Islet precursor cell (in vitro differentiated cells): ENCODE measurements around the gene ADCY7.
"Not testable (repeated sequence)": the region's sequence is repeated elsewhere in the genome, so short reads cannot be mapped to it uniquely, and the experiment has no call there.

Experiments
- DNase-seq: peaks from one replicate; pipeline ENCODE4 v3.0.0-alpha.2; 2018

The ADCY7 gene

GRCh38 chr16:50343566-50343965 is 77.2 kb downstream of the ADCY7 start:
- DNase-seq, result not testable (repeated sequence)

DNA sequence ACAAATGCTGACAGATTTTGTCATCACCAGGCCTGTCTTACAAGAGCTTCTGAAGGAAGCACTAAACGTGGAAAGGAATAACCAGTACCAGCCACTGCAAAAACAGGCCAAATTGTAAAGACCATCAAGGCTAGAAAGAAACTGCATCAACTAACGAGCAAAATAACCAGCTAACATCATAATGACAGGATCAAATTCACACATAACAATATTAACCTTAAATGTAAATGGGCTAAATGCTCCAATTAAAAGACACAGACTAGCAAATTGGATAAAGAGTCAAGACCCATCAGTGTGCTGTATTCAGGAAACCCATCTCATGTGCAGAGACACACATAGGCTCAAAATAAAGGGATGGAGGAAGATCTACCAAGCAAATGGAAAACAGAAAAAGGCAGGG is 78.9 kb downstream of the ADCY7 start:
- not testable (repeated sequence) for DNase-seq

DNA sequence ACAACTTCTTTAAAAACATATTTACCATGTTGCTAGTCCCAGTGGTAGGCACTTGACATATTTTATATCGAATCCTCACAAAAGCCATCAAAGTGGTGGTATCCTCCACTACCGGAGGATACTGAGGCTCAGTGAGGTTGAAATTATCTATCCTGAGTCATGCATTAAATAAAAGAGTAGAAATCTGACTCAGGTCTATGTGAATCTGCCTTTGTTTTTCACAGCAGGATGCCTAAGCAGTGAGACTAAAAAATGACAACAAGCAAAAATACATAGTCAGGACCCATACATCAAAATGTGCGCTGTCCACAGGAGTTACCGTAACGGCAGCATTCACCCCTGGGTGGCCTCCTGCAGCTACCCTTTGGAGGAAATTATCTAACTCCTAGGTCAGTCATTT is 84.8 kb downstream of the ADCY7 start:
- no peak for DNase-seq

DNA sequence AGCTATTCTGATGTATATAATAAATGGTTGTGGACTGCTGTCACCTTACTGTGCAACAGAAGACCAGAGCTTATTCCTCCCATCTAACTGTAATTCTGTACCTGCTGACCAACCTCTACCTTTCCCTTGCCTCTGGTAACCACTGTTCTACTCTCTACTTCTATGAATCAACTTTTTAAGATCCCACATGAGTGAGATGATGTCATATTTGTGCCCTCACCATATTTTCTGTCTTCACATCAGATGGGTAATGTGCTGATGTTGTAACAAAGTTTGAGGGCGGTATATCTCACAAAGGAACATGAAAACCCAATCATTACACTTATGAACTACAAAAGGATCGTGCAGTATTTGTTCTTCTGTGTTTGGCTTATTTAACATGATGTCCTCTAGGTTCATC is 85.6 kb downstream of the ADCY7 start:
- DNase-seq, result no peak

GRCh38 chr16:50354082-50354481 is 87.7 kb downstream of the ADCY7 start:
- no peak for DNase-seq

DNA sequence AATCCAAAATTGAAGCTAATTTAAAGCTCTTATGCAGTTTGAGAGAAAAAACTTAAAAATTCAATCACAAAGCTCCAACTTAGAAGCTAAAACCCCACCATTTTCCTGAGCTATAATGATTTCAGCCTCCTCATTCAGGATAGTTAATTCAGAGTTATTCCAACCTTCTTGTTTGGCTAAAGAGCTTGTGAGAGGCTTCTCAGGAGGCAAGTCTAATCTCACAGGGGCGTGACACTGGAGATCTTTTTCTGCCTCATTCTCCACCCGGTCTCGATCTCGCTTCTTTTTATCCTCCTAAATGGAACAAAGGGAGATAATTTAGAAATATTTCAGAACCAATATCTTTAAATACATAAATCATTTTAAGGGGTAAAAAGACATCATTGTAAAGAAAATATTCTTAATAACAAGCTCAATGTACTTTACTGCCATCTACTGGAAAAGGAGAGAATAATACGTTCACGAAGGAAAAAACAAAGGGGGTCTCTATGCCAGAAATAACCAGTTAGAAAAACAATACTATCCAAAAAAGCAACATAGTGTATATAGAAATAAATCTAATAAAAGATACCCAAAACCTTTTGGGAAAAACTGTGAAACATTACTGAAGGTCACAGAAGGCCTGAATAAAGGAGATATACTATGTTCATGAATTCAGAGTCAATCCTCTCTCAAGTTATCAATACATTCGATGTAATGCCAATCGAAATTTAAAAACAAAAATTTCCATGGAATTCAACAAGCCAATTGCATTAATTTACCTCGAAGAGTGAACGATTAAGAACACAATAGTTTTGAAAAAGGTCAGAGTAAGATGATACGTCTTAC is 88.5 kb downstream of the ADCY7 start:
- DNase-seq, result no peak

DNA sequence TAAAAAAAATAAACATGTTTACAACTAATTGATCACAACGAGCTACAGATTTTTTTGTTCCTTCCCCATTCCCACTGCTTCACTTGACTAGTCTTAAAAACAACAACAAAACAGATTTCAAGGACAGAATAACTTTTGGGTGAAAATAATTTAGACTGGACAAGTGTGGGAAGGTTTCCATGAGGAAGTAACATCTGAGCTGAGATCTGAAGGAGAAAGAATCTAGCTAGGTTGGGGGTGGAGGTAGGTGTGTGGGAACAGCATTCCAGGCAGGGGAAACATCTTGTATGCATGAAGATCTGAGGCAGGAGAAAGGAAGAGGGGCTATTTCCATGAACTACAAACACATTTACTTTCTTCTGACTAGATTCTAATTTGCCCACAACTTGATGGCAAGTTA is 93.3 kb downstream of the ADCY7 start:
- no peak for DNase-seq

DNA sequence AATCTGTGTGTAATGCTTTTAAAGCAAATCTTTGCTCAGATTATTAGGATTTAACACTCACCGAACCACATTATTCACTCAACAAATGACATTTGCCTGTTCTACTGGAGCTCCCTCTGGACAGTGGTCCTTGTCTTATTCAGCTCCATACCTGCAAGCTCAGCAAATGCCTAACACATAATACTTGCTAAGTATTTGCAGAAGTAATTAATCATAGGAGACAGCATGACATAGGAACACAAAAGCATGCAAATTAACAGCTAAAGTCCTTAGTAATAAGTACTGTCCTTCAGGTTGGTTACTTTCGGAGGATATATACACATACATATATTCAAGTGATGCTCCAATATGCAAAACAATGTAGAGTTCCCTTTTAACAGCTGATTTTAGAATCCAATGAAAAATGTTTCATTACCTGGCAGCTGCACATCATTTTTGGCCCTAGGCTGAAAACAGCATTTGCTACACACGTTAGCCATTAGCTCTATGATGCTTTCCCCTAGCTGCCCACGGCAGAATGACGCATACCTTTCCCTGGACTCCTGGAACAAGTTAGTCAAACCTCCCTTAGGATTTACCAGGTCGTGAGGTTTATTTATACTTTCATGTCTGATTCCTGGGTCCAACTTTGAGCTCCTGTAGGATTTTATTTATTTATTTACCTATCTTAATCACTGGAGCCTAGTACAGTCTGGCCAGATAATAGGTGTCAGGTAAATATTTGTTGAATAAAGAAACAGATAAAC is 93.9 kb downstream of the ADCY7 start:
- DNase-seq, result peak; percentile 57

DNA sequence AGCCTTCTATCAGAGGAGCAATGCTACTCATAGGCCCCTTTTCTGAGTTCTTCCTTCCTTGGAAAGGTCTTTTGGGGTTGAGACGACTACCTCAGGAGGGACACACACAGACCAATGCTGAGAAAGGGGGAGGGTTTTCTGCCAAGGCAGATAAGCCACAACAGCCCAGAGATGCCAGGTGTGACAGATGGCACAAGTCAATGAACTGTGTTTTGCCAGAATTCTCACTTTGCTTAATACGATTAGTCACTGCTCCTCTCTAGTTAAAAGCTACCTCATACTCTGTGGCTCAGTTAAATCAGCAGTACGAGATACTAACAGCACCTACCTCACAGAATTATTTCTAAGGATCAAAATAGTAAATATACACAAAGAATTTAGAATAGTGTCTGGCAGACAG is 94.4 kb downstream of the ADCY7 start:
- no peak for DNase-seq

DNA sequence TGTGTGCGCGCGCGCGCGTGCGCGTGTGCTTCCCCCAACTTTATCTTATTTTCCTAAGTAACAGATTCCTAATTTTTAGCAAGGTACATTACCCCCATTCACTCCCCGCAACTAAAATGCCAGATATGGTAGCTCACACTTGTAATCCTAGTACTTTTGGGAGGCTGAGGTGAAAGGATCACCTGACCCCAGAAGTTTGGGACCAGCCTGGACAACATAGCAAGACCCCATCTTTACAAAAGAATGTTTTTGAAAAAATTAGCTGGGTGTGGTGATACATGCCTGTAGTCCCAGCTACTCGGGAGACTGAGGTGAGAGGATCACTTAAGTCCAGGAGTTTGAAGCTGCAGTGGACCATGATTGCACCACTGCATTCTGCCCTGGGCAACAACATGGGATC is 97.3 kb downstream of the ADCY7 start:
- DNase-seq, result no peak

GRCh38 chr16:50365791-50366575 is 99.6 kb downstream of the ADCY7 start:
- DNase-seq, result no peak
